ENCODE data around the gene GRIP2.

Gene GRIP2

DNA sequence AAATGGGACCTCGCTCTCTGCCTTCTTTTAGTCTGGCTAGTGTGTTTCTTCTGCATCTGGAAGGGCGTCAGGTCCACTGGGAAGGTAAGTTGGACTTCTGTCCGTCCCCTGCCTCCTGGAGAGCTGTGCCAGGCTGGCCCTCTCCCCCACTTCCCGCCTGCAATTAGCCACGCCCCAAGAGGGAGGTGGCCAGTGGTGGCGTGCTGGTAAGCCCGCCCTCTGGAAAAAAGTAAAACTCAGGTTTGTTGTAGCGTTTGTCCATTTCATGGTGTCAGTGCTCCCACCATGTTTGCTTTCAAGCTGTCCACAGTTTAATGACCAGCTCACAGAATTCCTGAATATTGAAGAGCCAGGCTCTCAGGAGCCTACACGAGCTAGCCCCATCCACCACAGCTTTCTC is 82.1 kb downstream of the GRIP2 start:
- no peak for TF ChIP-seq NFRKB (IDR thresholded peaks at IDR 0.05)
- TF ChIP-seq LEF1 (IDR thresholded peaks at IDR 0.05; ENCODE audit: borderline replicate concordance), result no peak
- no peak for TF ChIP-seq FOXK2 (IDR thresholded peaks at IDR 0.05)
- TF ChIP-seq FOXA1 (IDR thresholded peaks at IDR 0.05), result no peak
- no peak for TF ChIP-seq PKNOX1 (IDR thresholded peaks at IDR 0.05)
- no peak for TF ChIP-seq CTBP1 (IDR thresholded peaks at IDR 0.05; ENCODE audit: borderline replicate concordance)
- TF ChIP-seq HDGF (IDR thresholded peaks at IDR 0.05; ENCODE audit: borderline replicate concordance), result no peak
- TF ChIP-seq SP1 (IDR thresholded peaks at IDR 0.05), result no peak
- no peak for TF ChIP-seq TARDBP (IDR thresholded peaks at IDR 0.05)
- DNase-seq (ENCODE audit: extremely low spot score), result no peak
- POLR2A ChIA-PET, result interaction anchor here (1.5 kb wide), 1 partner anchor 193 kb away, joined by 3 read pairs; the partner anchor contains the start of gene CCDC174
- CTCF ChIA-PET, result interaction anchor here (1.8 to 2.0 kb wide), 2 partner anchors 10 to 255 kb away, joined by 7 to 11 read pairs; no protein-coding TSS in a partner anchor

DNA sequence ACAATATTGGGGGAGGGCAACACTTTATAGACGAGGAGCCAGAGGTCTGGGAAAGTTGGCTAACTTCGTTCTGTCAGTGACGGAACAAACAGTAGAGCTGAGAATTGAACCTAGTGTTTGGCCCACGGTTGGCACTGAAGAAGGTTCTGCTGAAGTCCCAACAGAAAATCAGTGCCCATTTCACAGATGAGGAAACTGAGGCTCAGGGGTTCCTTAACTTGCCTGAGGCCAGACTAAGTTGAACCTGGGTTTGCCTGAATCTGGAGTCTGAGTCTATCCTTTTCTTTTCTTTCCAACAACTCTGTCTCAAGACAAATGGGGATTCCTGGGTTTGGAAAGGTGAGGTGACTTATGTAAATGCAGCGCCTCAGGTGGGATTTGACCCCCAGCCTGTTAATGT is 82.7 kb downstream of the GRIP2 start:
- ChIA-PET CTCF (interaction anchor here (1.6 to 2.0 kb wide), 2 partner anchors 11 to 254 kb away, joined by 7 to 9 read pairs; no protein-coding TSS in a partner anchor), POLR2A (no interaction called here)

GRCh38 chr3:14456794-14457193 is 83.3 kb downstream of the GRIP2 start:
- ChIA-PET POLR2A (no interaction called here), CTCF (interaction anchor here (0.5 to 1.6 kb wide), 2 partner anchors 11 to 246 kb away, joined by 4 to 9 read pairs; no protein-coding TSS in a partner anchor)
- no peak for DNase-seq (ENCODE audit: extremely low spot score)
- no peak for TF ChIP-seq NFRKB (IDR thresholded peaks at IDR 0.05)
- TF ChIP-seq ARNT (IDR thresholded peaks at IDR 0.05), result no peak
- TF ChIP-seq ELF4 (IDR thresholded peaks at IDR 0.05), result no peak

More for the DNA sequence above, 82.7 kb downstream of the GRIP2 start:
- DNase-seq (ENCODE audit: extremely low spot score), result no peak
- TF ChIP-seq SUZ12 (IDR thresholded peaks at IDR 0.05), result no peak
- no peak for TF ChIP-seq FOXK2 (IDR thresholded peaks at IDR 0.05)
- TF ChIP-seq ZNF384 (IDR thresholded peaks at IDR 0.05), result no peak
- no peak for TF ChIP-seq FOXA1 (IDR thresholded peaks at IDR 0.05)

DNA sequence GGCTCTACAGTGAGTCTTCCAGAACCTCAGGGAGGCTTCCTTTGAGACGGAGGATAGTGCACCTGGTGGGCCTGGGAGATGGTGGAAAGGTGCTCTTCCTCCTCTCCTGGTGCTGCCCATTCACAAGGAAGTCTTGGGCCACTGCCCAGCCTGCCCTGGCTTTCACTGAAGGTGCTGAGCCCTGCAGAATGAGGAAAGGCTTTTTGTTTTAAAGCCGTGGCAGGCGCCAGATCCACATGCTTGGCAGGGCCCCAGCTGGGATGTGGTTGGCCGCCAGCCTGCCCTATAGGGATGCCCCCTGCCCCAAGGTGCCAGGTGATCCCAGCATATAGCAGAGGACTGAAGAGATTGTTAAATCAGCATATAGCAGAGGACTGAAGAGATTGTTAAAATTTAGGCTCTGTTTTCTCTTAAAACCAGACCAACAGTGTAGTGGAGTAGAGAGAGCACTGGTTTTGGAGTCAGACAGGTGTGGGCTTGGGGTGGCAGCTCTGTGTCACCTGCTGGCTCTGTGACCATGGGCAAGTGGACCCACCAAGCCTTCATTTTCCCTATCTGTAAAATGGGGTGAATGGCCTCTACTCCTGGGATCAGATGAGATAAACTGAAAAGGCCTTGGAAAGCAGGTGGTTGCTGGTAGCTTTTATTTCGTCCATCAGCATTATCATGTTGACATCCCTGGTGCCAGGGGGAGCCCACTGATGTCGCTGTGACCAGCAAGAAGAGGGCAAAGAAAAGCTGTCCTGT is 84.4 kb downstream of the GRIP2 start:
- CTCF ChIA-PET, result interaction anchor here (0.5 to 1.6 kb wide), 2 partner anchors 13 to 245 kb away, joined by 4 to 9 read pairs; no protein-coding TSS in a partner anchor
- no peak for TF ChIP-seq FOXA1 (IDR thresholded peaks at IDR 0.05)
- no peak for TF ChIP-seq HDGF (IDR thresholded peaks at IDR 0.05; ENCODE audit: borderline replicate concordance)
- no peak for TF ChIP-seq ARNT (IDR thresholded peaks at IDR 0.05)
- no peak for TF ChIP-seq TARDBP (IDR thresholded peaks at IDR 0.05)
- TF ChIP-seq SUZ12 (IDR thresholded peaks at IDR 0.05), result no peak
- TF ChIP-seq FOXK2 (IDR thresholded peaks at IDR 0.05), result no peak
- no peak for TF ChIP-seq ELF4 (IDR thresholded peaks at IDR 0.05)
- TF ChIP-seq ZNF384 (IDR thresholded peaks at IDR 0.05), result no peak
- no peak for TF ChIP-seq L3MBTL2 (conservative IDR thresholded peaks at IDR 0.05)
- no peak for TF ChIP-seq PKNOX1 (IDR thresholded peaks at IDR 0.05)
- TF ChIP-seq NFRKB (IDR thresholded peaks at IDR 0.05), result no peak
- no peak for TF ChIP-seq BHLHE40 (IDR thresholded peaks at IDR 0.05; ENCODE audit: borderline replicate concordance)
- no peak for TF ChIP-seq SP1 (IDR thresholded peaks at IDR 0.05)
- POLR2A ChIA-PET, result no interaction called here
- DNase-seq (ENCODE audit: extremely low spot score), result no peak

GRCh38 chr3:14454639-14455310 is 85.4 kb downstream of the GRIP2 start:
- no peak for TF ChIP-seq SUZ12 (IDR thresholded peaks at IDR 0.05)
- TF ChIP-seq TARDBP (IDR thresholded peaks at IDR 0.05), result no peak
- TF ChIP-seq PKNOX1 (IDR thresholded peaks at IDR 0.05), result no peak
- TF ChIP-seq FOXM1 (IDR thresholded peaks at IDR 0.05; ENCODE audit: borderline replicate concordance), result no peak
- no peak for TF ChIP-seq FOXA1 (IDR thresholded peaks at IDR 0.05)
- TF ChIP-seq ELF4 (IDR thresholded peaks at IDR 0.05), result no peak
- TF ChIP-seq L3MBTL2 (conservative IDR thresholded peaks at IDR 0.05), result no peak
- TF ChIP-seq ARNT (IDR thresholded peaks at IDR 0.05), result no peak
- TF ChIP-seq FOXK2 (IDR thresholded peaks at IDR 0.05), result no peak
- TF ChIP-seq NFRKB (IDR thresholded peaks at IDR 0.05), result no peak
- ChIA-PET CTCF (no interaction called here), POLR2A (no interaction called here)
- no peak for DNase-seq (ENCODE audit: extremely low spot score)

GRCh38 chr3:14453876-14454638 is 86.1 kb downstream of the GRIP2 start:
- ChIA-PET POLR2A (no interaction called here), CTCF (no interaction called here)
- no peak for TF ChIP-seq FOXK2 (IDR thresholded peaks at IDR 0.05)
- DNase-seq (ENCODE audit: extremely low spot score), result no peak
